Stimulated activated CD4-positive, alpha-beta T cell treated with anti-CD3 and anti-CD28 coated beads, Interleukin-12 subunit alpha, Interleukin-12 subunit beta, amount 100 ng/mL, for 48 hours (primary cell): ENCODE results near the gene ZSWIM2.
"Not testable (repeated sequence)": the region's sequence is repeated elsewhere in the genome, so short reads cannot be mapped to it uniquely, and the experiment has no call there.

Experiments used
- DNase-seq, 3 donors: peaks; one replicate each; pipeline ENCODE4 v3.0.0-alpha.2; 2020; ENCODE audit warnings: low read depth in 2 of 3, low spot score in 1 of 3

ZSWIM2 gene

DNA sequence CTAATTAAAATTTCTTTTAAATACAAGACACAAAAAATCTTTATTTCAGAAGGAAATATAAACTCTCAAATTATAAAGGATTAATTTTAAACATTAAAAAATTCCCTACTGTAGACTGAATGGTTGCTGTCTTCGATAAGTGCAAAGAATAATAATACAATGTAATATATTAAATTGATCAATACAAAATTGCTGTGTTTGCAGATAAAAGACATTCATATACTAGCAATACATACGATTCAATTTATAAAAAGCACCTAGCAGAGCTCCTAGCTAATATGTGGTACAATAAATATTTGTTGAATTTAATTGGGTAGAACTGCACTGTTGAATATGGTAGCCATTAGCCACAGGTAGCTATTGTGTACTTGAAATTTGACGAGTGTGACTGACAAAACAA is 6.6 kb downstream of the ZSWIM2 start:
- no peak for DNase-seq

- DNase-seq, result no peak
Measured at GRCh38 chr2:186841940-186842339, 7.0 kb downstream of the ZSWIM2 start.

GRCh38 chr2:186835628-186836027 is 13.3 kb downstream of the ZSWIM2 start:
- no peak for DNase-seq

DNA sequence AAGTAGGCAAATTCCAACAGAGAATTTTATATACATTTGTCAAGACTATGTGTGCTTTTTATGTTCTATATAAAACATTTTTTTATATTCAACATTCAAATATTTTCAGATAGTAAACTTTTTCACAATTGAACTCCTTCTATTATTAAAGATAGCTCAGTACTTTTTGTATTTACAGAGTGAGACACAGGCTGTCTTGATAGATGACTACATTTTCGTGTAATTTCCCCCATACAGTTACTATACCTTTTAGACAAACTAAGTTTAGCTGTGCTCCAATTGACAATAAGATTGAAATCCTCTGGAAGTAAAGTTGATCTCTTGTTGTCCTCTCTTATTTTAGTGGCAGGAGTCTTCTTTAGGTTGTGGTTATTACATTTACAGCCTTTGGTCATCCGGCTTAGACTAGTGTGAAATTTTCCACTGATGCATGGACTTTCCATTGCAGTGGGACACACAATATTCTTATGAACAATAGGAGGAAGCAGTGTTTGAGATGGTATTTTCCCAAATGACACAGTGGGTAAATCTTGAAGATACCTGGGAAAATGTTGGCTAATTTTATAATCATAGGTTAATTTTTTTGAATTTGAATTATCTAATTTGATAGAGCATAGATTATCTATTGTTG is 21.0 kb downstream of the ZSWIM2 start:
- no peak for DNase-seq

DNA sequence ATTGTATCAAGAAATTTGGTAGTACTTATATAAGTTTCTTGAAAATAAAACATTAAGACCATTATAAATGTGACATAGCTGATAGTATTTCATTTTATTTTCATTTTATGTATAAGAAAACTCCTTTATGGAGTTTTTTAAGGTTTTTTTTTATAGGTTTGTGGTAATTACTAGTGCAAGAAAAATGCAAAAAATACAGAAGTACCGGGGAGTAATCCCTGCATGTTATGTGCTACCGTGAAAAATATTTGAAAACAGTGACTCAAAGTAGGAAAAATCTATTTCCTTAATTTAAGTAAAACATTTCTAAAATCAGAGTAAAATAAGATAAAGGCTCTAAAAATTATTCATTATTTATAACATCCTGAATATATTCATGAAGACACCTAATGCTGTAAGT is 21.6 kb downstream of the ZSWIM2 start:
- DNase-seq, result no peak

DNA sequence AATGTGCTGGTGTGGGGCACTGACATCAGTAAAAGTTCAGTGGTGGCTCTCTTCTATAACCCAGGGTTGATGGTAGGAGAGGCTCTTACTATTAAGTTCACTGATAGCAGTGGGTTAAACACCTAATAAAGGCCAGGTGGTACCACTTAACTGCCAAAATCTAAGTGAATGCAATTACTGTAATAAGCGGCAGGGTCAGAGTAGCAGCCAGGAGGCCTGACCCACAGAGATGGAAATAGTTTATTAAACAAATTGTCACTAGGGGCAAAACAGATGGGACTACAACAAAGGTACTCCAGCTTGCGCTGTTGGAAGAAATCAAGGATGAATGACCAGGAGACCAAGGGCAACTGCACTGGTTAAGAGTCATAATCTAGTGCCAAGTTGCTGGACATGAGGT is 26.6 kb downstream of the ZSWIM2 start:
- DNase-seq, result no peak

- DNase-seq, result no peak
Measured at GRCh38 chr2:186820303-186820702, 28.7 kb downstream of the ZSWIM2 start.

DNA sequence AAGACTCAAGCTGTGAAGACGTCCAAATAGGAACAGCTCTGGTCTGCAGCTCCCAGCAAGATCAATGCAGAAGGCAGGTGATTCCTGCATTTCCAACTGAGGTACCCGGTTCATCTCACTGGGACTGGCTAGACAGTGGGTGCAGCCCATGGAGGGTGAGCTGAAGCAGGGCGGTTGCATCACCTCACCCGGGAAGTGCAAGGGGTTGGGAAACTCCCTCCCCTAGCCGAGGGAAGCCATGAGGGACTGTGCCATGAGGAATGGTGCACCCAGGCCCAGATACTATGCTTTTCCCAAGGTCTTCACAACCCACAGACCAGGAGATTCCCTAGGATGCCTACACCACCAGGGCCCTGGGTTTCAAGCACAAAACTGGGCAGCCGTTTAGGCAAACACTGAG is 37.2 kb downstream of the ZSWIM2 start:
- not testable (repeated sequence) for DNase-seq

- no peak for DNase-seq
Measured at GRCh38 chr2:186806591-186806990, 42.4 kb downstream of the ZSWIM2 start.

DNA sequence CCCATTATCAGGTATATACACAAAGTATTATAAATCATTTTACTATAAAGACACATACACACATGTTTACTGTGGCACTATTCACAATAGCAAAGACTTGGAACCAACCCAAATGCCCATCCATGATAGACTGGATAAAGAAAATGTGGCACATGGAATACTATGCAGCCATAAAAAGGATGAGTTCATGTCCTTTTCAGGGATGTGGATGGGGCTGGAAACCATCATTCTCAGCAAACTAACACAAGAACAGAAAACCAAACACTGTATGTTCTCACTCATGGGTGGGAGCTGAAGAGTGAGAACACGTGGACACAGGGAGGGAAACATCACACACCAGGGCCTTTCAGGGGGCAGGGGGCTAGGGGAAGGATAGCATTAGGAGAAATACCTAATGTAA is 50.4 kb downstream of the ZSWIM2 start:
- DNase-seq, result not testable (repeated sequence)

GRCh38 chr2:186784930-186785329 is 64.0 kb downstream of the ZSWIM2 start:
- DNase-seq, result no peak

- no peak for DNase-seq
Measured at GRCh38 chr2:186783254-186783653, 65.7 kb downstream of the ZSWIM2 start.

- no peak for DNase-seq
Measured at GRCh38 chr2:186780701-186781316, 68.2 kb downstream of the ZSWIM2 start.
